Natural killer cell (primary cell): ENCODE results near the gene CSNK2A1. TPM values are rescaled to one million over a fixed set of nuclear protein-coding genes. Genes with fewer than 3 reads are reported as not detected.
"Not testable (repeated sequence)": the region's sequence is repeated elsewhere in the genome, so short reads cannot be mapped to it uniquely, and the experiment has no call there.

ENCODE experiments used
- ATAC-seq, 3 donors: fragments of 150-1000 bp in 2 of 3; fragments of 200-7000 bp in 1 of 3; cut with Tn5 transposase; 1 replicate in 1 of 3; 2 replicates in 2 of 3; pipeline ENCODE4 v1.10.0; 2021; ENCODE audit warnings: mild to moderate bottlenecking in 2 of 3, moderate library complexity in 2 of 3
- DNase-seq, 2 donors: peaks; one replicate each; pipeline versions ENCODE4 v3.0.0 to v3.0.0-alpha.2; 2013 to 2021; ENCODE audit warnings: mixed read lengths in 1 of 2
- H3K27ac ChIP-seq: one replicate; pipeline ENCODE4 v1.5.1; 2013; ENCODE audit warnings: mild to moderate bottlenecking, low read length
- H3K27me3 ChIP-seq: one replicate; pipeline ENCODE4 v1.6.1; 2013; ENCODE audit warnings: low read length; ENCODE audit not compliant: control insufficient read depth, insufficient read depth
- H3K36me3 ChIP-seq: one replicate; pipeline ENCODE4 v1.6.1; 2013; ENCODE audit warnings: low read length; ENCODE audit not compliant: control insufficient read depth, insufficient read depth
- H3K4me1 ChIP-seq: one replicate; pipeline ENCODE4 v1.6.1; 2013; ENCODE audit warnings: low read length; ENCODE audit not compliant: control insufficient read depth, insufficient read depth
- H3K4me3 ChIP-seq: one replicate; pipeline ENCODE4 v1.5.1; 2013; ENCODE audit warnings: low read length
- H3K9me3 ChIP-seq: one replicate; pipeline ENCODE4 v1.6.1; 2013; ENCODE audit warnings: low read length; ENCODE audit not compliant: control insufficient read depth, insufficient read depth
- H3K27ac Mint-ChIP-seq, 2 donors: one replicate each; pipeline ENCODE4 v1.8.0; 2022; ENCODE audit warnings: mild to moderate bottlenecking in 2 of 2, mixed read lengths in 2 of 2, moderate library complexity in 1 of 2
- H3K27me3 Mint-ChIP-seq, 2 donors: one replicate each; pipeline ENCODE4 v1.8.0; 2022; ENCODE audit warnings: low read depth in 2 of 2, mixed read lengths in 2 of 2
- H3K36me3 Mint-ChIP-seq: one replicate; pipeline ENCODE4 v1.8.0; 2022; ENCODE audit warnings: mixed read lengths
- H3K4me1 Mint-ChIP-seq, 2 donors: one replicate each; pipeline ENCODE4 v1.8.0; 2022; ENCODE audit warnings: mixed read lengths in 2 of 2
- H3K4me3 Mint-ChIP-seq: one replicate; pipeline ENCODE4 v1.8.0; 2022; ENCODE audit warnings: mild to moderate bottlenecking, moderate library complexity, mixed read lengths
- H3K9me3 Mint-ChIP-seq, 2 donors: one replicate each; pipeline ENCODE4 v1.8.0; 2022; ENCODE audit warnings: mixed read lengths in 2 of 2
- WGBS: methylation state at CpG from one replicate; pipeline ENCODE4 v1.1.7; 2013; ENCODE audit warnings: missing lambda C conversion rate; ENCODE audit not compliant: insufficient coverage; 5-methylcytosine and 5-hydroxymethylcytosine counted together
- intact Hi-C: fragments of 100-400 bp; cut with micrococcal nuclease; formaldehyde crosslinking; loops from one replicate; pipeline ENCODE4 v1.14.2; 2022
- total RNA-seq, 4 donors: library from RNA; stranded (reverse); fragments of 120-200 nt in 1 of 4; gene quantifications; one replicate each; pipeline versions ENCODE4 v1.2.3 to v1.2.4, GENCODE V29; 2013 to 2022
- TF ChIP-seq, protein P1 (sequence below): fragments of 200-600 bp; IDR thresholded peaks from one replicate; pipeline ENCODE4 v1.8.0; 2022; ENCODE audit warnings: antibody characterized with exemption

Gene CSNK2A1
- total RNA-seq, 3 donors from 2014 or later (not counting 1 experiment from before 2014, with no cell fraction given), result 88.8 to 92.6 (median 88.9) TPM

DNA sequence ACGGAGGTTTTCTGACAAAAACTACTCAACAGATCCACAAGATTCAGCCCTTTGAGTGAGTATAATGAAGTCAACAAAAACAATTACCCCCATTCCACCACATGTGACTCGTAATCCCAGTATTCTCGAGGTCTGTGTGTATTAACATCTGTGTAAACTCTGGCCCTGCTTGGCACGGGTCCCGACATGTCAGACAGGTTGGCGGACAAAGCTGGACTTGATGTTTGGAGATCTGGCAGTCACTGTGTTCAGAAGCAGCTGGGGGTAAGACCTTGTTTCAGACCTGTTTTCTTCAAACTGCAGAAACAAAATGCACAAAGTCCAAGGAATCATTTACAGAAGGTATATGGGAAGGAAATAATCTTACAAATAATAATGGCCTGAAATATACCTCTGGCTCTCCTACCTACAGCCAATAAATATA lies 35.2 kb downstream of the CSNK2A1 start:
- Mint-ChIP-seq H3K27ac (peak overlapping the region in 1 of 2 donors; percentile 27), H3K4me1 (peaks cover 32 to 33% of the 10 kb centered on the region in 2 donors)
- 100% methylated on average over 1 of the region's 6 CpGs for WGBS
- H3K36me3 Mint-ChIP-seq, ATAC-seq, intact Hi-C loops, DNase-seq, H3K27ac ChIP-seq, H3K27me3 Mint-ChIP-seq, H3K4me3 ChIP-seq, H3K9me3 ChIP-seq, H3K4me1 ChIP-seq, H3K27me3 ChIP-seq, H3K9me3 Mint-ChIP-seq, H3K4me3 Mint-ChIP-seq: not testable (repeated sequence)
- H3K36me3 ChIP-seq, result peaks cover 33% of the 10 kb centered on the region

GRCh38 chr20:507761-508332 lies 35.7 kb downstream of the CSNK2A1 start:
- H3K4me3 Mint-ChIP-seq, result no peak overlapping the region
- H3K27ac Mint-ChIP-seq, result no peak overlapping the region
- Histone ChIP-seq H3K4me3 (no peak overlapping the region), H3K4me1 (no peaks in the 10 kb centered on the region), H3K36me3 (peaks cover 38% of the 10 kb centered on the region), H3K27ac (no peak overlapping the region), H3K27me3 (no peaks in the 10 kb centered on the region), H3K9me3 (no peaks in the 10 kb centered on the region)
- peaks cover 7% of the 10 kb centered on the region for H3K36me3 Mint-ChIP-seq
- peaks cover 27 to 28% of the 10 kb centered on the region in 2 donors for H3K4me1 Mint-ChIP-seq
- ATAC-seq, result no peak
- H3K27me3 Mint-ChIP-seq, result no peaks in the 10 kb centered on the region
- 98% methylated on average over 6 of the region's 7 CpGs for WGBS
- TF ChIP-seq, protein P1, sequence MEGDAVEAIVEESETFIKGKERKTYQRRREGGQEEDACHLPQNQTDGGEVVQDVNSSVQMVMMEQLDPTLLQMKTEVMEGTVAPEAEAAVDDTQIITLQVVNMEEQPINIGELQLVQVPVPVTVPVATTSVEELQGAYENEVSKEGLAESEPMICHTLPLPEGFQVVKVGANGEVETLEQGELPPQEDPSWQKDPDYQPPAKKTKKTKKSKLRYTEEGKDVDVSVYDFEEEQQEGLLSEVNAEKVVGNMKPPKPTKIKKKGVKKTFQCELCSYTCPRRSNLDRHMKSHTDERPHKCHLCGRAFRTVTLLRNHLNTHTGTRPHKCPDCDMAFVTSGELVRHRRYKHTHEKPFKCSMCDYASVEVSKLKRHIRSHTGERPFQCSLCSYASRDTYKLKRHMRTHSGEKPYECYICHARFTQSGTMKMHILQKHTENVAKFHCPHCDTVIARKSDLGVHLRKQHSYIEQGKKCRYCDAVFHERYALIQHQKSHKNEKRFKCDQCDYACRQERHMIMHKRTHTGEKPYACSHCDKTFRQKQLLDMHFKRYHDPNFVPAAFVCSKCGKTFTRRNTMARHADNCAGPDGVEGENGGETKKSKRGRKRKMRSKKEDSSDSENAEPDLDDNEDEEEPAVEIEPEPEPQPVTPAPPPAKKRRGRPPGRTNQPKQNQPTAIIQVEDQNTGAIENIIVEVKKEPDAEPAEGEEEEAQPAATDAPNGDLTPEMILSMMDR, result no peak
- intact Hi-C loops, result no loop called here
- no peak for DNase-seq
- H3K9me3 Mint-ChIP-seq, result no peaks in the 10 kb centered on the region

- H3K27ac Mint-ChIP-seq, result peak overlapping the region in 1 of 2 donors; percentile 48
- H3K4me1 Mint-ChIP-seq, result peaks cover 20 to 26% of the 10 kb centered on the region in 2 donors
- Histone ChIP-seq H3K9me3 (no peaks in the 10 kb centered on the region), H3K27me3 (no peaks in the 10 kb centered on the region), H3K36me3 (peaks cover 45% of the 10 kb centered on the region), H3K27ac (no peak overlapping the region), H3K4me3 (no peak overlapping the region), H3K4me1 (no peaks in the 10 kb centered on the region)
- ATAC-seq, result no peak
- peaks cover 13% of the 10 kb centered on the region for H3K36me3 Mint-ChIP-seq
- no peak for DNase-seq
- no peak overlapping the region for H3K4me3 Mint-ChIP-seq
- H3K9me3 Mint-ChIP-seq, result no peaks in the 10 kb centered on the region
- H3K27me3 Mint-ChIP-seq, result no peaks in the 10 kb centered on the region
- 97% methylated on average over 7 of the region's 7 CpGs for WGBS
- intact Hi-C loops, result no loop called here
- TF ChIP-seq, protein P1, result no peak
These were observed 36.4 kb downstream of the CSNK2A1 start for GRCh38 chr20:507006-507758.

DNA sequence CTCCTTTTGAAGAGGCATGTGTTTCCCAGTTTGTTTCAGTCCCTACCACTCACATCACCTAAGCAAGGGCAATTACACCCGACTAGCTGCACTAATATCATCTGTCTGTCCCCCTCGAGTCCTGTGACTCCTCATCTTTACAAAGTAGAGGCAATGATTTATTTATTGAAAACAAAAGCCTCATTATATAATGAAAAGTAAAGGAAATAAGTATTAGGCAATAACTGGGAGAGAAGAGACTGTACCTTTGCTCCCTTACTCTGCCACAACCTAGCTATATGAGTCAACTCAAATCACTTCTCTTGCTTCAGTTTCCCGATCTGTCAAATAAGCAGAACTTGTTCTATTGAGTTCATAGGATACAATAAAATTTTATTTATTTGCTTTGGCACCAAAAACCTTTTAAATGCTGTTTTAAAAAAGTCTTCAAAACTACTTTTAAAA lies 38.9 kb downstream of the CSNK2A1 start:
- WGBS, result 100% methylated on average over 1 of the region's 3 CpGs
- peaks cover 59% of the 10 kb centered on the region for H3K36me3 ChIP-seq
- DNase-seq (no peak), ATAC-seq (no peak)
- TF ChIP-seq, protein P1, result no peak
- no peaks in the 10 kb centered on the region for H3K27me3 ChIP-seq
- no peak overlapping the region for H3K27ac Mint-ChIP-seq
- H3K4me1 ChIP-seq, result no peaks in the 10 kb centered on the region
- no peak overlapping the region for H3K4me3 Mint-ChIP-seq
- H3K27me3 Mint-ChIP-seq, result no peaks in the 10 kb centered on the region
- no peak overlapping the region for H3K27ac ChIP-seq
- no peak overlapping the region for H3K4me3 ChIP-seq
- H3K9me3 ChIP-seq, result no peaks in the 10 kb centered on the region
- H3K4me1 Mint-ChIP-seq, result peaks cover 8% of the 10 kb centered on the region in 2 donors
- intact Hi-C loops, result no loop called here
- H3K9me3 Mint-ChIP-seq, result no peaks in the 10 kb centered on the region
- peaks cover 17% of the 10 kb centered on the region for H3K36me3 Mint-ChIP-seq
